GM23338 (cell line): ENCODE measurements around the gene MCC. TPM values are rescaled to one million over a fixed set of nuclear protein-coding genes. Genes with fewer than 3 reads are reported as not detected.

Experiments
- ATAC-seq: fragments of 200-7000 bp; cut with Tn5 transposase; 3 replicates; pipeline ENCODE4 v1.9.1; 2020
- DNase-seq: peaks from one replicate; pipeline ENCODE4 v3.0.0-alpha.2; 2015; ENCODE audit warnings: low spot score
- H2AFZ ChIP-seq: fragments of 200-600 bp; sonication (generic); 2 replicates; pipeline ENCODE4 v1.8.0; 2016; ENCODE audit warnings: antibody characterized with exemption, mild to moderate bottlenecking, moderate library complexity
- H3F3A ChIP-seq: fragments of 200-600 bp; sonication (generic); replicated peaks from 2 replicates; pipeline ENCODE4 v1.8.0; 2017; ENCODE audit warnings: antibody characterized with exemption, mixed run types, low read depth
- H3K27ac ChIP-seq: fragments of 200-600 bp; sonication (generic); 2 replicates; pipeline ENCODE4 v1.6.1; 2016; ENCODE audit warnings: low read depth
- H3K27me3 ChIP-seq: fragments of 200-600 bp; sonication (generic); 2 replicates; pipeline ENCODE4 v1.8.0; 2016; ENCODE audit warnings: mild to moderate bottlenecking, mixed run types, moderate library complexity; ENCODE audit not compliant: insufficient read depth
- H3K36me3 ChIP-seq: fragments of 200-600 bp; sonication (generic); 2 replicates; pipeline ENCODE4 v1.8.0; 2016; ENCODE audit warnings: mild to moderate bottlenecking; ENCODE audit not compliant: insufficient read depth
- H3K4me1 ChIP-seq: fragments of 200-600 bp; sonication (generic); 2 replicates; pipeline ENCODE4 v1.8.0; 2016; ENCODE audit warnings: mild to moderate bottlenecking, moderate library complexity; ENCODE audit not compliant: insufficient read depth
- H3K4me2 ChIP-seq: fragments of 200-600 bp; sonication (generic); 2 replicates; pipeline ENCODE4 v1.7.1; 2017; ENCODE audit warnings: mixed run types
- H3K4me3 ChIP-seq: fragments of 200-600 bp; sonication (generic); 2 replicates; pipeline ENCODE4 v1.6.1; 2016; ENCODE audit warnings: mixed run types
- H3K79me2 ChIP-seq: fragments of 200-600 bp; sonication (generic); replicated peaks from 2 replicates; pipeline ENCODE4 v1.8.0; 2017; ENCODE audit warnings: mild to moderate bottlenecking; ENCODE audit not compliant: insufficient read depth
- H3K9me2 ChIP-seq: fragments of 200-600 bp; sonication (generic); 2 replicates; pipeline ENCODE4 v1.8.0; 2017; ENCODE audit not compliant: insufficient read depth
- H4K20me1 ChIP-seq: fragments of 200-600 bp; sonication (generic); replicated peaks from 2 replicates; pipeline ENCODE4 v1.8.0; 2017; ENCODE audit warnings: mild to moderate bottlenecking; ENCODE audit not compliant: insufficient read depth
- H3K27ac Mint-ChIP-seq: 2 replicates; pipeline ENCODE4 v1.8.0; 2020; ENCODE audit warnings: inconsistent platforms, mild to moderate bottlenecking, moderate library complexity, mixed read lengths
- H3K27me3 Mint-ChIP-seq: 3 replicates; pipeline ENCODE4 v1.8.0; 2022; ENCODE audit warnings: low read depth, mild to moderate bottlenecking, moderate library complexity, mixed read lengths, inconsistent platforms; ENCODE audit not compliant: insufficient read depth, poor library complexity
- H3K36me3 Mint-ChIP-seq: 3 replicates; pipeline ENCODE4 v1.8.0; 2021; ENCODE audit warnings: low read depth, mild to moderate bottlenecking, inconsistent platforms, moderate library complexity, mixed read lengths
- H3K4me1 Mint-ChIP-seq: 3 replicates; pipeline ENCODE4 v1.8.0; 2020; ENCODE audit warnings: mild to moderate bottlenecking, inconsistent platforms, mixed read lengths
- H3K4me3 Mint-ChIP-seq: 3 replicates; pipeline ENCODE4 v1.8.0; 2021; ENCODE audit warnings: moderate library complexity, mild to moderate bottlenecking, inconsistent platforms, mixed read lengths
- H3K9me3 Mint-ChIP-seq: 3 replicates; pipeline ENCODE4 v1.8.0; 2020; ENCODE audit warnings: moderate library complexity, mild to moderate bottlenecking, inconsistent platforms, mixed read lengths
- CREB1 ChIP-seq: fragments of 250-450 bp; sonication (Bioruptor Pico); IDR thresholded peaks from 2 replicates; pipeline ENCODE4 v1.5.0; 2020; ENCODE audit warnings: low read depth, mild to moderate bottlenecking, moderate library complexity
- EZH2 ChIP-seq: fragments of 200-600 bp; sonication (generic); IDR thresholded peaks from one replicate; pipeline ENCODE4 v1.8.0; 2017; ENCODE audit warnings: antibody characterized with exemption, mild to moderate bottlenecking, low read depth; ENCODE audit not compliant: unreplicated experiment
- EZH2phosphoT487 ChIP-seq: fragments of 200-600 bp; sonication (generic); IDR thresholded peaks from one replicate; pipeline ENCODE4 v1.8.1; 2018; ENCODE audit warnings: antibody characterized with exemption; ENCODE audit not compliant: unreplicated experiment
- JUNB ChIP-seq: IDR thresholded peaks from one replicate; pipeline ENCODE4 v1.6.1; 2016; ENCODE audit warnings: antibody characterized with exemption; ENCODE audit not compliant: unreplicated experiment
- NANOG ChIP-seq: IDR thresholded peaks from 2 replicates; pipeline ENCODE4 v1.6.1; 2016; ENCODE audit warnings: antibody characterized with exemption, borderline replicate concordance
- POLR2AphosphoS5 ChIP-seq: IDR thresholded peaks from 2 replicates; pipeline ENCODE4 v1.6.1; 2016; ENCODE audit warnings: antibody characterized with exemption, low read depth
- STAT1 ChIP-seq: IDR thresholded peaks from one replicate; pipeline ENCODE4 v1.6.1; 2016; ENCODE audit warnings: antibody characterized with exemption; ENCODE audit not compliant: unreplicated experiment
- ZNF114 ChIP-seq: fragments of 250-450 bp; sonication (Bioruptor Pico); IDR thresholded peaks from 2 replicates; pipeline ENCODE4 v1.5.0; 2020; ENCODE audit warnings: mild to moderate bottlenecking, moderate library complexity
- ZNF331 ChIP-seq: fragments of 250-450 bp; sonication (Bioruptor Pico); IDR thresholded peaks from 2 replicates; pipeline ENCODE4 v1.5.0; 2020; ENCODE audit warnings: low read depth, mild to moderate bottlenecking, moderate library complexity
- polyA plus RNA-seq: library from polyadenylated mRNA; unstranded; fragments of >200 nt; fragmentation: Nextera tagmentation; extraction: Ambion mirVana; gene quantifications from 2 replicates; pipeline ENCODE4 v1.2.1, GENCODE V29; 2016
- total RNA-seq: library from RNA; depleted of rRNA; stranded (reverse); fragments of >200 nt; shearing (Covaris generic); gene quantifications from 2 replicates; pipeline ENCODE4 v1.2.3, GENCODE V29; 2014
- TF ChIP-seq, protein P1 (sequence below): IDR thresholded peaks from 2 replicates; pipeline ENCODE4 v1.6.1; 2016; ENCODE audit warnings: antibody characterized with exemption
- TF ChIP-seq, protein P2 (sequence below): fragments of 250-450 bp; sonication (Bioruptor Pico); IDR thresholded peaks from 2 replicates; pipeline ENCODE4 v1.5.0; 2020; ENCODE audit warnings: mild to moderate bottlenecking, moderate library complexity
- TF ChIP-seq, protein P3 (sequence below): IDR thresholded peaks from one replicate; pipeline ENCODE4 v1.6.1; 2018; ENCODE audit warnings: antibody characterized with exemption; ENCODE audit not compliant: unreplicated experiment
- TF ChIP-seq, protein P4 (sequence below), 2 experiments: fragments of 200-600 bp in 1 of 2; sonication (generic) in 1 of 2; conservative IDR thresholded peaks; 2 replicates each; pipeline versions ENCODE4 v1.5.1 to v1.6.1; 2016 to 2017; ENCODE audit warnings: antibody characterized with exemption in 2 of 2, low read depth in 2 of 2, mild to moderate bottlenecking in 2 of 2, moderate library complexity in 1 of 2

MCC gene
- total and polyA plus RNA-seq, 2 experiments from 2014 or later = 3.8 to 10.1 TPM

DNA sequence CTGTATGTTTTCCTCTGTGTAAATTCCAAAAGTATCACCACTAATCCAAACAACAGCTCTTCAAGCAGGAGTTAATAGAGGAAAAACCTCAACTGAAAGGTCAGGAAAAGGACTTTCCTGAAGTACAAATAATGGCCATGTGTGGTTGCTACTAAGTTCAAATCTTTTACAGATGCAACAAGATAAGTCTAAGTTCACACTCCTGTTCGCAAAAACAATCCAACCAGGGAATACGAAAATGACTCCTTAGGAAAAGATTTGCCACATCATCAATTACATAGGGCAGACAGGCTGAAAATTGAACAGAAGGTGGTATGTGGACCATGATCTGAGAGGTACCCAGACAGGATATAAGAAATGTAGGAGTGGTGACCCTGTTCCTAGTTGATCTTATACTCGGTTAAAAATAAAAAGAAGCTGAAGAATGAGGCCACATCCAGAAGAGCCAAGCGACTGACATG lies 263.6 kb downstream of the MCC start:
- Histone ChIP-seq H3K4me2 (no peak overlapping the region), H3K79me2 (no peaks in the 10 kb centered on the region), H4K20me1 (no peaks in the 10 kb centered on the region), H2AFZ (no peak overlapping the region), H3K27ac (no peak overlapping the region), H3K4me1 (peaks cover 27% of the 10 kb centered on the region), H3K9me2 (no peaks in the 10 kb centered on the region; the same call in 1 of the 2 replicates), H3F3A (no peaks in the 10 kb centered on the region), H3K27me3 (no peaks in the 10 kb centered on the region), H3K36me3 (no peaks in the 10 kb centered on the region), H3K4me3 (no peak overlapping the region)
- no peaks in the 10 kb centered on the region; the same call in 1 of the 3 replicates for H3K36me3 Mint-ChIP-seq
- no peak for TF ChIP-seq POLR2AphosphoS5
- TF ChIP-seq, protein P1, sequence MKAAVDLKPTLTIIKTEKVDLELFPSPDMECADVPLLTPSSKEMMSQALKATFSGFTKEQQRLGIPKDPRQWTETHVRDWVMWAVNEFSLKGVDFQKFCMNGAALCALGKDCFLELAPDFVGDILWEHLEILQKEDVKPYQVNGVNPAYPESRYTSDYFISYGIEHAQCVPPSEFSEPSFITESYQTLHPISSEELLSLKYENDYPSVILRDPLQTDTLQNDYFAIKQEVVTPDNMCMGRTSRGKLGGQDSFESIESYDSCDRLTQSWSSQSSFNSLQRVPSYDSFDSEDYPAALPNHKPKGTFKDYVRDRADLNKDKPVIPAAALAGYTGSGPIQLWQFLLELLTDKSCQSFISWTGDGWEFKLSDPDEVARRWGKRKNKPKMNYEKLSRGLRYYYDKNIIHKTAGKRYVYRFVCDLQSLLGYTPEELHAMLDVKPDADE = no peak
- TF ChIP-seq EZH2phosphoT487 = no peak
- TF ChIP-seq, protein P2, sequence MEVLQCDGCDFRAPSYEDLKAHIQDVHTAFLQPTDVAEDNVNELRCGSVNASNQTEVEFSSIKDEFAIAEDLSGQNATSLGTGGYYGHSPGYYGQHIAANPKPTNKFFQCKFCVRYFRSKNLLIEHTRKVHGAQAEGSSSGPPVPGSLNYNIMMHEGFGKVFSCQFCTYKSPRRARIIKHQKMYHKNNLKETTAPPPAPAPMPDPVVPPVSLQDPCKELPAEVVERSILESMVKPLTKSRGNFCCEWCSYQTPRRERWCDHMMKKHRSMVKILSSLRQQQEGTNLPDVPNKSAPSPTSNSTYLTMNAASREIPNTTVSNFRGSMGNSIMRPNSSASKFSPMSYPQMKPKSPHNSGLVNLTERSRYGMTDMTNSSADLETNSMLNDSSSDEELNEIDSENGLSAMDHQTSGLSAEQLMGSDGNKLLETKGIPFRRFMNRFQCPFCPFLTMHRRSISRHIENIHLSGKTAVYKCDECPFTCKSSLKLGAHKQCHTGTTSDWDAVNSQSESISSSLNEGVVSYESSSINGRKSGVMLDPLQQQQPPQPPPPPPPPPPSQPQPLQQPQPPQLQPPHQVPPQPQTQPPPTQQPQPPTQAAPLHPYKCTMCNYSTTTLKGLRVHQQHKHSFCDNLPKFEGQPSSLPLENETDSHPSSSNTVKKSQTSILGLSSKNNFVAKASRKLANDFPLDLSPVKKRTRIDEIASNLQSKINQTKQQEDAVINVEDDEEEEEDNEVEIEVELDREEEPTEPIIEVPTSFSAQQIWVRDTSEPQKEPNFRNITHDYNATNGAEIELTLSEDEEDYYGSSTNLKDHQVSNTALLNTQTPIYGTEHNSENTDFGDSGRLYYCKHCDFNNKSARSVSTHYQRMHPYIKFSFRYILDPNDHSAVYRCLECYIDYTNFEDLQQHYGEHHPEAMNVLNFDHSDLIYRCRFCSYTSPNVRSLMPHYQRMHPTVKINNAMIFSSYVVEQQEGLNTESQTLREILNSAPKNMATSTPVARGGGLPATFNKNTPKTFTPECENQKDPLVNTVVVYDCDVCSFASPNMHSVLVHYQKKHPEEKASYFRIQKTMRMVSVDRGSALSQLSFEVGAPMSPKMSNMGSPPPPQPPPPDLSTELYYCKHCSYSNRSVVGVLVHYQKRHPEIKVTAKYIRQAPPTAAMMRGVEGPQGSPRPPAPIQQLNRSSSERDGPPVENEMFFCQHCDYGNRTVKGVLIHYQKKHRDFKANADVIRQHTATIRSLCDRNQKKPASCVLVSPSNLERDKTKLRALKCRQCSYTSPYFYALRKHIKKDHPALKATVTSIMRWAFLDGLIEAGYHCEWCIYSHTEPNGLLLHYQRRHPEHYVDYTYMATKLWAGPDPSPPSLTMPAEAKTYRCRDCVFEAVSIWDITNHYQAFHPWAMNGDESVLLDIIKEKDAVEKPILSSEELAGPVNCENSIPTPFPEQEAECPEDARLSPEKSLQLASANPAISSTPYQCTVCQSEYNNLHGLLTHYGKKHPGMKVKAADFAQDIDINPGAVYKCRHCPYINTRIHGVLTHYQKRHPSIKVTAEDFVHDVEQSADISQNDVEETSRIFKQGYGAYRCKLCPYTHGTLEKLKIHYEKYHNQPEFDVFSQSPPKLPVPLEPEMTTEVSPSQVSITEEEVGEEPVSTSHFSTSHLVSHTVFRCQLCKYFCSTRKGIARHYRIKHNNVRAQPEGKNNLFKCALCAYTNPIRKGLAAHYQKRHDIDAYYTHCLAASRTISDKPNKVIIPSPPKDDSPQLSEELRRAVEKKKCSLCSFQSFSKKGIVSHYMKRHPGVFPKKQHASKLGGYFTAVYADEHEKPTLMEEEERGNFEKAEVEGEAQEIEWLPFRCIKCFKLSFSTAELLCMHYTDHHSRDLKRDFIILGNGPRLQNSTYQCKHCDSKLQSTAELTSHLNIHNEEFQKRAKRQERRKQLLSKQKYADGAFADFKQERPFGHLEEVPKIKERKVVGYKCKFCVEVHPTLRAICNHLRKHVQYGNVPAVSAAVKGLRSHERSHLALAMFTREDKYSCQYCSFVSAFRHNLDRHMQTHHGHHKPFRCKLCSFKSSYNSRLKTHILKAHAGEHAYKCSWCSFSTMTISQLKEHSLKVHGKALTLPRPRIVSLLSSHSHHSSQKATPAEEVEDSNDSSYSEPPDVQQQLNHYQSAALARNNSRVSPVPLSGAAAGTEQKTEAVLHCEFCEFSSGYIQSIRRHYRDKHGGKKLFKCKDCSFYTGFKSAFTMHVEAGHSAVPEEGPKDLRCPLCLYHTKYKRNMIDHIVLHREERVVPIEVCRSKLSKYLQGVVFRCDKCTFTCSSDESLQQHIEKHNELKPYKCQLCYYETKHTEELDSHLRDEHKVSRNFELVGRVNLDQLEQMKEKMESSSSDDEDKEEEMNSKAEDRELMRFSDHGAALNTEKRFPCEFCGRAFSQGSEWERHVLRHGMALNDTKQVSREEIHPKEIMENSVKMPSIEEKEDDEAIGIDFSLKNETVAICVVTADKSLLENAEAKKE (CRISPR knock-in tag) = no peak
- no peak for TF ChIP-seq JUNB
- TF ChIP-seq STAT1 = no peak
- TF ChIP-seq, protein P3, sequence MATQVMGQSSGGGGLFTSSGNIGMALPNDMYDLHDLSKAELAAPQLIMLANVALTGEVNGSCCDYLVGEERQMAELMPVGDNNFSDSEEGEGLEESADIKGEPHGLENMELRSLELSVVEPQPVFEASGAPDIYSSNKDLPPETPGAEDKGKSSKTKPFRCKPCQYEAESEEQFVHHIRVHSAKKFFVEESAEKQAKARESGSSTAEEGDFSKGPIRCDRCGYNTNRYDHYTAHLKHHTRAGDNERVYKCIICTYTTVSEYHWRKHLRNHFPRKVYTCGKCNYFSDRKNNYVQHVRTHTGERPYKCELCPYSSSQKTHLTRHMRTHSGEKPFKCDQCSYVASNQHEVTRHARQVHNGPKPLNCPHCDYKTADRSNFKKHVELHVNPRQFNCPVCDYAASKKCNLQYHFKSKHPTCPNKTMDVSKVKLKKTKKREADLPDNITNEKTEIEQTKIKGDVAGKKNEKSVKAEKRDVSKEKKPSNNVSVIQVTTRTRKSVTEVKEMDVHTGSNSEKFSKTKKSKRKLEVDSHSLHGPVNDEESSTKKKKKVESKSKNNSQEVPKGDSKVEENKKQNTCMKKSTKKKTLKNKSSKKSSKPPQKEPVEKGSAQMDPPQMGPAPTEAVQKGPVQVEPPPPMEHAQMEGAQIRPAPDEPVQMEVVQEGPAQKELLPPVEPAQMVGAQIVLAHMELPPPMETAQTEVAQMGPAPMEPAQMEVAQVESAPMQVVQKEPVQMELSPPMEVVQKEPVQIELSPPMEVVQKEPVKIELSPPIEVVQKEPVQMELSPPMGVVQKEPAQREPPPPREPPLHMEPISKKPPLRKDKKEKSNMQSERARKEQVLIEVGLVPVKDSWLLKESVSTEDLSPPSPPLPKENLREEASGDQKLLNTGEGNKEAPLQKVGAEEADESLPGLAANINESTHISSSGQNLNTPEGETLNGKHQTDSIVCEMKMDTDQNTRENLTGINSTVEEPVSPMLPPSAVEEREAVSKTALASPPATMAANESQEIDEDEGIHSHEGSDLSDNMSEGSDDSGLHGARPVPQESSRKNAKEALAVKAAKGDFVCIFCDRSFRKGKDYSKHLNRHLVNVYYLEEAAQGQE = no peak
- no peak for TF ChIP-seq EZH2
- TF ChIP-seq, protein P4, sequence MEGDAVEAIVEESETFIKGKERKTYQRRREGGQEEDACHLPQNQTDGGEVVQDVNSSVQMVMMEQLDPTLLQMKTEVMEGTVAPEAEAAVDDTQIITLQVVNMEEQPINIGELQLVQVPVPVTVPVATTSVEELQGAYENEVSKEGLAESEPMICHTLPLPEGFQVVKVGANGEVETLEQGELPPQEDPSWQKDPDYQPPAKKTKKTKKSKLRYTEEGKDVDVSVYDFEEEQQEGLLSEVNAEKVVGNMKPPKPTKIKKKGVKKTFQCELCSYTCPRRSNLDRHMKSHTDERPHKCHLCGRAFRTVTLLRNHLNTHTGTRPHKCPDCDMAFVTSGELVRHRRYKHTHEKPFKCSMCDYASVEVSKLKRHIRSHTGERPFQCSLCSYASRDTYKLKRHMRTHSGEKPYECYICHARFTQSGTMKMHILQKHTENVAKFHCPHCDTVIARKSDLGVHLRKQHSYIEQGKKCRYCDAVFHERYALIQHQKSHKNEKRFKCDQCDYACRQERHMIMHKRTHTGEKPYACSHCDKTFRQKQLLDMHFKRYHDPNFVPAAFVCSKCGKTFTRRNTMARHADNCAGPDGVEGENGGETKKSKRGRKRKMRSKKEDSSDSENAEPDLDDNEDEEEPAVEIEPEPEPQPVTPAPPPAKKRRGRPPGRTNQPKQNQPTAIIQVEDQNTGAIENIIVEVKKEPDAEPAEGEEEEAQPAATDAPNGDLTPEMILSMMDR (conservative IDR thresholded peaks at IDR 0.05; ENCODE audit: low read depth in 2 of 2) = no peak
- TF ChIP-seq CREB1 = no peak
- no peak for TF ChIP-seq ZNF114 (CRISPR knock-in tag)
- no peak for TF ChIP-seq ZNF331
- TF ChIP-seq NANOG = no peak
- H3K4me3 Mint-ChIP-seq = no peak overlapping the region
- H3K4me1 Mint-ChIP-seq = peaks cover 41% of the 10 kb centered on the region
- DNase-seq = no peak
- no peak overlapping the region for H3K27ac Mint-ChIP-seq
- peaks cover 4% of the 10 kb centered on the region for H3K27me3 Mint-ChIP-seq
- no peak for ATAC-seq
- peaks cover 5% of the 10 kb centered on the region; the same call in 2 of the 3 replicates for H3K9me3 Mint-ChIP-seq
